Measurements from ENCODE around the gene C2orf74. TPM values are rescaled to one million over a fixed set of nuclear protein-coding genes. Genes with fewer than 3 reads are reported as not detected.
"Not testable (repeated sequence)": the region's sequence is repeated elsewhere in the genome, so short reads cannot be mapped to it uniquely, and the experiment has no call there.

The C2orf74 gene
- total RNA-seq, 1 donor from 2014 or later, result 15.1 TPM

DNA sequence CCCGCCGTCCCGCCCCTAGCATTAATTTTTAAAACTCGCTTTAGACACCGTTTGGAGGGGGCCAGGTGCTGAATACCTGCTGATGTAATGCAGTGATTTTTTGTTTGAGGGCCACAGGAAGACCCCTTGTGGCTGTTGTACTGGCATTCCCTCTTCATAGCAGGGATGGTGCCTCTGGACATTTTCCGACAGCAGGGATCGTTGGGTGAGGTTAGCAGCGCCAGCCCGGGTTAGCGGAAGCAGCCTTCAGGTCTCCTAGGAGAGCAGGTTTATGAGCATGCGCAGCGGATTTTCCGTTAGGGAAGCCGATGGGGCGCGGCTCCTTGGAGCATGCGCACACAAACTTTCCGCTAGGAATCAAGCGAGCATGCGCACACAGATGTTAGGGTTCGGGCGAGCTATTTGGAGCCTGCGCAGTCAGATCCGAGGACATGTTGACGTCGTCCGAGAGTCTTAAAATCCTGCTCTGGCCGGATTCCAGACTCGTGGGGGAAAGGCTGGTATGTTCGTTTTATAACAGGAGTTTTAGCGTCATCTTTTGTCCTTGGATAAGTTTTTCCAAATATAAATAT is 17.2 kb upstream of the C2orf74 start:
- H3K27me3 ChIP-seq, result no peaks in the 10 kb centered on the region
- intact Hi-C loops (cut with DNase I), result no loop called here
- ATAC-seq, result peak; percentile 99
- peak overlapping the region; percentile 88 for H3K27ac ChIP-seq
- peaks cover 7% of the 10 kb centered on the region for H3K4me1 ChIP-seq
- H3K9me3 ChIP-seq, result no peaks in the 10 kb centered on the region
- peak overlapping the region; percentile 75 for H3K4me3 ChIP-seq
- peaks cover 11% of the 10 kb centered on the region for H3K36me3 ChIP-seq
- TF ChIP-seq, protein P1, sequence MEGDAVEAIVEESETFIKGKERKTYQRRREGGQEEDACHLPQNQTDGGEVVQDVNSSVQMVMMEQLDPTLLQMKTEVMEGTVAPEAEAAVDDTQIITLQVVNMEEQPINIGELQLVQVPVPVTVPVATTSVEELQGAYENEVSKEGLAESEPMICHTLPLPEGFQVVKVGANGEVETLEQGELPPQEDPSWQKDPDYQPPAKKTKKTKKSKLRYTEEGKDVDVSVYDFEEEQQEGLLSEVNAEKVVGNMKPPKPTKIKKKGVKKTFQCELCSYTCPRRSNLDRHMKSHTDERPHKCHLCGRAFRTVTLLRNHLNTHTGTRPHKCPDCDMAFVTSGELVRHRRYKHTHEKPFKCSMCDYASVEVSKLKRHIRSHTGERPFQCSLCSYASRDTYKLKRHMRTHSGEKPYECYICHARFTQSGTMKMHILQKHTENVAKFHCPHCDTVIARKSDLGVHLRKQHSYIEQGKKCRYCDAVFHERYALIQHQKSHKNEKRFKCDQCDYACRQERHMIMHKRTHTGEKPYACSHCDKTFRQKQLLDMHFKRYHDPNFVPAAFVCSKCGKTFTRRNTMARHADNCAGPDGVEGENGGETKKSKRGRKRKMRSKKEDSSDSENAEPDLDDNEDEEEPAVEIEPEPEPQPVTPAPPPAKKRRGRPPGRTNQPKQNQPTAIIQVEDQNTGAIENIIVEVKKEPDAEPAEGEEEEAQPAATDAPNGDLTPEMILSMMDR (IDR thresholded peaks at IDR 0.05), result no peak
- peak; percentile 96 for DNase-seq

DNA sequence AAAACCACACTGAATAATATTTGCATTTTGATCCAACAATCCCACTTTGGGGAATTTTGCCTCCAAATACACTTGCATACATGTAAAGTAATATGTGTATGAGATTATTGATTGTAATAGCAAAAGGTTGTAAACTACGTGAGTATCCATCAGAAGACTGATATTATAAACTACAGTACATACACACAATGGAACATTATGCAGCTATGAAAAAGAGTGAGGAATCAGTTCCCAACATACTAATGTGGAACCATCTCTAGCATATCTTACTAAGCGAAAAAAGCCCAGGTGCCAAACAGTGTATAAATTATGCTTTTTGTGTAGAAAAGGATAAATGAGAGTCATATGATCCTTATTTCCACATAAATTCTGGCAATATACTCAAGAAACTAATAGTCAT is 16.0 kb upstream of the C2orf74 start:
- no peaks in the 10 kb centered on the region for H3K9me3 ChIP-seq
- no peaks in the 10 kb centered on the region for H3K27me3 ChIP-seq
- DNase-seq (no peak), ATAC-seq (no peak)
- no peak overlapping the region for H3K27ac ChIP-seq
- H3K4me1 ChIP-seq, result peaks cover 7% of the 10 kb centered on the region
- H3K36me3 ChIP-seq, result peaks cover 11% of the 10 kb centered on the region
- intact Hi-C loops (cut with DNase I), result no loop called here
- H3K4me3 ChIP-seq, result peak overlapping the region; percentile 75
- TF ChIP-seq, protein P1 (IDR thresholded peaks at IDR 0.05), result no peak

DNA sequence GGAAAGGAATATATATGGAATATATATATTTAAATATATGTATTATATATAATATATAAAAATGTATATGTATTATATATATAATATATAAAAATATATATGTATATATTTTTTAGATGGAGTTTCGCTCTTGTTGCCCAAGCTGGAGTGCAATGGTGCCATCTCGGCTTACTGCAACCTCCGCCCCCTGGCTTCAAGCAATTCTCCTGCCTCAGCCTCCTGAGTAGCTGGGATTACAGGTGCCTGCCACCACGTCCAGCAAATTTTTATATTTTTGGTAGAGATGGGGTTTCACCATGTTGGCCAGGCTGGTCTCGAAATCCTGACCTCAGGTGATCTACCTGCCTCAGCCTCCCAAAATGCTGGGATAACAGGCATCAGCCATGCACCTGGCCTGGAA is 13.9 kb upstream of the C2orf74 start:
- intact Hi-C loops (cut with DNase I); H3K4me1 ChIP-seq; H3K9me3 ChIP-seq; H3K27ac ChIP-seq; ATAC-seq; H3K27me3 ChIP-seq; H3K4me3 ChIP-seq; DNase-seq: not testable (repeated sequence)
- peaks cover 11% of the 10 kb centered on the region for H3K36me3 ChIP-seq

DNA sequence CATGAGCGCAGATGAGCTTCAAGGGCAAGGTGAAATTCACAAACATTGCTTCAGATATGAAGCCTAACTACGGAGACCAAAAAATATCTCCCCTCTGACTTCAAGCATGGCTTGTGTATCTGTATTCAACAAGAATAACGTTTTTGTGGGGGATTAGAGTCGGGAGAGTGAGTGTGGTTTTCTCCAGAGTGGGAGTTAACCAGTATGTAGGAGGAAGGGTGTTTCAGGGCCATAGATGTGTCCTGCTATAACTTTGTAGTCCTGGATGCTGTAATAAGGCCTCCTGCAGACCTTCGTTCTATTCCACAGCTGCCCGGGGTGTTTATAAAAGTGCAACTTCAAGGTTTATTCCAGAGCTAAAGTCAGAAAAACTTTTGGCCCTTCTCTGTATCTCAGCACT is 12.9 kb upstream of the C2orf74 start:
- Histone ChIP-seq H3K27ac (no peak overlapping the region), H3K4me3 (no peak overlapping the region), H3K9me3 (no peaks in the 10 kb centered on the region), H3K27me3 (no peaks in the 10 kb centered on the region), H3K36me3 (peaks cover 11% of the 10 kb centered on the region), H3K4me1 (peaks cover 7% of the 10 kb centered on the region)
- DNase-seq, result no peak
- intact Hi-C loops (cut with DNase I), result no loop called here
- TF ChIP-seq, protein P1 (IDR thresholded peaks at IDR 0.05), result no peak
- ATAC-seq, result no peak

DNA sequence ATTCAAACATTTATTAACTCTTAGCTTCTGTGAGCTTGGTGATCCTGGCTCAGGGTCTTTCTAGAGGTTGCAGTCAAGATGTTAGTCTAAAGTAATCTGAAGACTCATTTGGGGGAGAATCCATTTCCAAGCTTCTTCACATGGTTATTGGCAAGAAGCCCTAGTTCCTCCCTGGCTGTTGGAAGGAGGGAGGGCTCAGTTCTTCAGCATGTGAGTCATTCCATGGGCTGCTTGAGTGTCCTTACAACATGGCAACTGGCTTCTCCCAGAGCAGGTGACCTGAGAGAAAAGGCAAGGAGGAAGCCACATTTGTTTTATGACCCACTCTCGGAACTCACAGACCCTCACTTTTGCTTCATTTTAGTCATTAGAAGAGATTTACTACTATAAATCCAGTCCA is 10.6 kb upstream of the C2orf74 start:
- TF ChIP-seq, protein P1 (IDR thresholded peaks at IDR 0.05), result no peak
- no peaks in the 10 kb centered on the region for H3K27me3 ChIP-seq
- no peaks in the 10 kb centered on the region for H3K4me1 ChIP-seq
- H3K36me3 ChIP-seq, result peaks cover 11% of the 10 kb centered on the region
- intact Hi-C loops (cut with DNase I), result no loop called here
- H3K9me3 ChIP-seq, result no peaks in the 10 kb centered on the region
- peak; percentile 43 for ATAC-seq
- DNase-seq, result no peak
- no peak overlapping the region for H3K4me3 ChIP-seq
- no peak overlapping the region for H3K27ac ChIP-seq

DNA sequence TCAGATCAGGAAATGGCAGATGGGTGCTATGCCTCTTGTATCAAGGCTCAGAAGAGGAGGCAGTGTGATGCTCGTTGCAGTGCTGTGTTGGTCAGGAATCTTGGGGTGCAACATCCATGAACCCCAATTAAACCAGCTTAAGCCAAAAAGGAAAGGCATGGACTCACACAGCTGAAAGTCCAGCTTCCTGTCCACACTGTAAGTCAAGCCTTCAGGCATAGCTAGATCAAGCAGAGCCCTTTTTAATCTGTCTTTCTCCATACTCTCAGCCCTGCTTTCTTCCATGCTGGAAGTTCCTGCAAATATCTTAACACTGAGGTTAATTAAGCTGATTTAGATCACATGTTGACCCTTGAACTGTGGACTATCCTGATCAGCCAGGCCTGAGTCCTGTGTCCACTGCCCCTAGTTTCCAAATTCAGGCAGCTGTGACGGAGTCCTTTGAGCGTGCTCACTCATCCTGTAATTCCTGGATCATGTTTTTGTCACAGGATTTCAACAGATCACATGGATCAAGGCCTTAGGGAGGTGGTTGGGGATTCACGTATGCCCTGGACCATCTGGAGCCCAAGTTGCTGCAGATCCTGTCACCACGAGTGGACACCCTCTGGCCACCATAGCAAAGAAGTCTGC is 4.5 kb upstream of the C2orf74 start:
- Histone ChIP-seq H3K4me1 (no peaks in the 10 kb centered on the region), H3K4me3 (no peak overlapping the region), H3K36me3 (peaks cover under 1% of the 10 kb centered on the region), H3K9me3 (no peaks in the 10 kb centered on the region), H3K27me3 (no peaks in the 10 kb centered on the region), H3K27ac (no peak overlapping the region)
- no peak for DNase-seq
- intact Hi-C loops (cut with DNase I), result no loop called here
- no peak for ATAC-seq
- TF ChIP-seq, protein P1 (IDR thresholded peaks at IDR 0.05), result no peak

Data from upper lobe of right lung (tissue), 1 donor.